ENCODE measurements around the gene MYT1. TPM values are rescaled to one million over a fixed set of nuclear protein-coding genes. Genes with fewer than 3 reads are reported as not detected.

The MYT1 gene
- total RNA-seq, 3 donors from 2014 or later, result 0.12 to 0.76 (median 0.14) TPM

DNA sequence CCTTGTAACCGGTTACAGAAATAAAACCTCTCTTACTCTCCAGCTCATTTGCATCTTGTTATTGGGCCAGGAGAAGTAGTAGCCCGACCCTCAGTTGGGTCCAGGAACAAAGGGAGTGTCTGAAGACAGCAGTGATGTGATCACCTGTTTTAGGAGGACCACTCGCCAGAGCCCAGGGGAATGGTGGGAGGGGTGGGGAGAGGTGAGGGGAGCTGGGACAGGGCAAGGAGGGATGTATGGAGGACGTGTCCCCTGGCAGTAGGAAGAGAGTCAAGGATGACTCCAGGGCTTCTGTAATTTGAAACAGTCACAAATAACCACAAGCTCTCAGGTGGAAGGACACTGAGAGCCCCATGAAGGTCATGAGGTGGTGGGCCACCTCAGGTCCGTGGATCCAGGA, 89.9 kb downstream of the MYT1 start:
- H3K4me1 ChIP-seq (ENCODE audit: low read depth), result peaks cover 6% of the 10 kb centered on the region
- H3K4me3 ChIP-seq, result no peak overlapping the region
- TF ChIP-seq, protein P1, sequence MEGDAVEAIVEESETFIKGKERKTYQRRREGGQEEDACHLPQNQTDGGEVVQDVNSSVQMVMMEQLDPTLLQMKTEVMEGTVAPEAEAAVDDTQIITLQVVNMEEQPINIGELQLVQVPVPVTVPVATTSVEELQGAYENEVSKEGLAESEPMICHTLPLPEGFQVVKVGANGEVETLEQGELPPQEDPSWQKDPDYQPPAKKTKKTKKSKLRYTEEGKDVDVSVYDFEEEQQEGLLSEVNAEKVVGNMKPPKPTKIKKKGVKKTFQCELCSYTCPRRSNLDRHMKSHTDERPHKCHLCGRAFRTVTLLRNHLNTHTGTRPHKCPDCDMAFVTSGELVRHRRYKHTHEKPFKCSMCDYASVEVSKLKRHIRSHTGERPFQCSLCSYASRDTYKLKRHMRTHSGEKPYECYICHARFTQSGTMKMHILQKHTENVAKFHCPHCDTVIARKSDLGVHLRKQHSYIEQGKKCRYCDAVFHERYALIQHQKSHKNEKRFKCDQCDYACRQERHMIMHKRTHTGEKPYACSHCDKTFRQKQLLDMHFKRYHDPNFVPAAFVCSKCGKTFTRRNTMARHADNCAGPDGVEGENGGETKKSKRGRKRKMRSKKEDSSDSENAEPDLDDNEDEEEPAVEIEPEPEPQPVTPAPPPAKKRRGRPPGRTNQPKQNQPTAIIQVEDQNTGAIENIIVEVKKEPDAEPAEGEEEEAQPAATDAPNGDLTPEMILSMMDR (IDR thresholded peaks at IDR 0.05), result no peak
- no peaks in the 10 kb centered on the region for H3K9me3 ChIP-seq
- intact Hi-C loops (cut with DNase I, micrococcal nuclease), result no loop called here
- ATAC-seq, result no peak
- H3K36me3 ChIP-seq (ENCODE audit: low read depth), result no peaks in the 10 kb centered on the region
- no peak for DNase-seq

DNA sequence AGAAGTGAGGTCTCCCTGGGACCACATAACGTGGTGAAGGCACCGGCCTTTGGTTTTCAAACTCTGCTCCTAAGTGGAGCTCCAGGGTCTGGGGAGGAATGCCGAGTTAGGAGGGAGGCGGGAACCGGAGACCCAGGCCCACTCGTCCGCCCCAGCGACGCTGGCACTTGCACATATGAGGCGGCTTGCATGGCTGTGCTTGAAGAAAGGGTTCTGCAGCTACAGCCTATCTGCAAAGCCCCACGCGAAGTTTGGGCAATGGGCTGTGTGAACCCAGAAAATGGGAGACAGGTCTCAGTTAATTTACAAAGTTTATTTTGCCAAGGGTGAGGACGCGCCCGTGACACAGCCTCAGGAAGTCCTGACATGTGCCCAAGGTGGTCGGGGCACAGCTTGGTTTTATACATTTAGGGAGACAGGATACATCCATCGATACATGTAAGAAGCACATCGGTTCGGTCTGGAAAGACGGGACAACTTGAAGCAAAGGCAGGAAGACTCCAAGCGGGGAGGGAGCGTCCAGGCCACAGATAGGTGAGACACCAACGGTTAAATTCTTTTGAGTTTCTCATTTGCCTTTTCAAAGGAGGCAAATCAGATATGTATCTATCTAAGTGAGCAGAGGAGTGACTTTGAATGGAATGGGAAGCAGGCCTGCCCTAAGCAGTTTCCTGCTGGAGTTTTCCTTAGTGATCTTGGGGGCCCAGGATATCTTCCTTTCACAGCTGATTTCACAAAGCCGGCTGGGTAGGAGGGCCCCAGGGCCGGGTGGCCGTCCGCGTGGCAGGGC, 90.5 kb downstream of the MYT1 start:
- ATAC-seq (no peak), DNase-seq (no peak)
- peaks cover 6% of the 10 kb centered on the region for H3K4me1 ChIP-seq (ENCODE audit: low read depth)
- no peaks in the 10 kb centered on the region for H3K36me3 ChIP-seq (ENCODE audit: low read depth)
- H3K9me3 ChIP-seq, result no peaks in the 10 kb centered on the region
- H3K4me3 ChIP-seq, result peak overlapping the region; percentile 48
- intact Hi-C loops (cut with DNase I, micrococcal nuclease), result no loop called here
- TF ChIP-seq, protein P1 (IDR thresholded peaks at IDR 0.05), result no peak

DNA sequence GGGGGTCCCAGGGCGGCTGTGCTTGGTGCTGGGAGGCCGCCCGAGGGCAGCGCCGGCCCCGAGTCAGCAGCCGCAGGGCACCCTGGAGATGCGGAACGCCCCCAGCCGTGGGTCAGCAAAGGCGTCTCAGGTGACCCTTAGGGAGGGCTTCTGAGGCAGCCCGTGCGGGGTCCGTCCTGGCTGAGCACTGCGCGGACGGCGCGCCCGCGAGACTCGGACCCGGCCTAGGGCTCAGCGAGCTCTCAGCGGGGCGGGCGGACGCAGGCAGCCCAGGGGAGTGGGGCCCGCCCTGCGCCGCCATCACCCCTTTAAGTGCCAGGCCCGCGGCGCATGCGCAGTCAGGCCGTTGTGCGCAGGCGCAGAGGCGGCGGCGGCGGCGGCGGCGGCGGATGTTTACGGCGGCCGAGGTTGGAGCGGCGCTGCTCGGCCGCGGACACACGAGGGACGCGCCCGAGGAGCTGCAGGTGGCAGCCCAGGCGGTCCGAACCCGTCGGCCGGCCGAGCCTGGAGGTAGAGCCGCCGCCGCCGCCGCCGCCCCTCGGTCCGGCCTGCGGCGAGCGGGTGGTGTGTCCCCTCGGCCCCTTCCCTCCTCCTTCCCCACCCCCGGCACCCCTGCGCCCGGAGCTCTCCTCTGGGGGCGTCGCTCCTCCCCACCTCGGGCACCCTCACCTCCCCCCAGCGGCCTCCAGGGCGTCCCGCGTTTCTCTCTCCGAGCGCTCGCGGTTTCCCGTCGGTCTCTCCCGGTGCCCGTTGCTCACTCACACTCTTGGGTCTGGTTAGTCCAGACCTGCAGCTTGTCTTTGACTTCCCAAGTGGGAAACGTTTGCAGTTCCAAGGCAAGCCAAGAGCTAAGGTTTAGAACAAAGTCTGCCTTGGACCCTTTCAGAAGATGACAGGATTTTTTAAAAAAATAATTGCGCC, 91.4 kb downstream of the MYT1 start, which contains the start of gene PCMTD2:
Gene PCMTD2, plus strand, starts transcription at position 388 of the 921 bp plus-strand sequence. CDS start 4,218 bp downstream, outside the sequence.
- Histone ChIP-seq H3K36me3 (ENCODE audit: low read depth) (no peaks in the 10 kb centered on the region), H3K4me3 (peak within 1 kb of the TSS; percentile 48), H3K9me3 (no peaks in the 10 kb centered on the region), H3K4me1 (ENCODE audit: low read depth) (peaks cover 6% of the 10 kb centered on the region)
- intact Hi-C loops (cut with DNase I, micrococcal nuclease), result no loop called here
- DNase-seq, result peak; percentile 82 to 91 (median 88)
- TF ChIP-seq, protein P1 (IDR thresholded peaks at IDR 0.05), result no peak
- ATAC-seq, result peak; percentile 98

DNA sequence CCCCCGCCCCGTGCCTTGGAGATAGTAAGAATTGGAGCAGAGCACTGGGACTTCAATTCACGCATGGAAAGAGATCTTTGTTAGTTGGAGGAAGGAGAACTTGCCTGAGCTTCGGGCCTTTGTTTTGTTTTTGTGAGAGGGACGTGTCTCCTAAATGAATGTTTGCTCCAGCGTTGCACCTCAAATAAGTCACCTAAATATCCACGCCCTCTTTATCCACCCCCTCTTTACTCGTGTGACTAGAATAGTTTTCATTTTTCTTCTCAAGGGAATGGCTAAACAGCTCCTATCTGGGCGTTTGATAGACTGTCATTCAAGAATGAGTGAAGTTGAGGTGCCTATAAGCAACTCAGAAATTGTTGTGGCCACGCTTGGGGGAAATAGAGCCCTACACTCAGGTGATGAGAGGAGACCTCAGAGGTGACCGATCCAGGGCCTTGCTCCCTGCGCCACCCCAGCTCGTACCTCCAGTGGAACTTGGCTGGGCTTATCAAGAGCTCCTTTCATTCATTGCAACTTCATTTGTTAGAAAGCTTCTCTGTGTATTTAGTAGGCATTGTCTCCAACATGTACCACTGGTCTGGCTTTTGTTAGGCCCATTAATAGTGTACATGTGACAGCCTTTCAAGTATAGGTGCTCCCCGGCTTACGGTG, 92.2 kb downstream of the MYT1 start:
- peaks cover 6% of the 10 kb centered on the region for H3K4me1 ChIP-seq (ENCODE audit: low read depth)
- intact Hi-C loops (cut with DNase I, micrococcal nuclease), result no loop called here
- H3K4me3 ChIP-seq, result no peak overlapping the region
- no peaks in the 10 kb centered on the region for H3K9me3 ChIP-seq
- DNase-seq (no peak), ATAC-seq (no peak)
- TF ChIP-seq, protein P1 (IDR thresholded peaks at IDR 0.05), result no peak
- no peaks in the 10 kb centered on the region for H3K36me3 ChIP-seq (ENCODE audit: low read depth)

DNA sequence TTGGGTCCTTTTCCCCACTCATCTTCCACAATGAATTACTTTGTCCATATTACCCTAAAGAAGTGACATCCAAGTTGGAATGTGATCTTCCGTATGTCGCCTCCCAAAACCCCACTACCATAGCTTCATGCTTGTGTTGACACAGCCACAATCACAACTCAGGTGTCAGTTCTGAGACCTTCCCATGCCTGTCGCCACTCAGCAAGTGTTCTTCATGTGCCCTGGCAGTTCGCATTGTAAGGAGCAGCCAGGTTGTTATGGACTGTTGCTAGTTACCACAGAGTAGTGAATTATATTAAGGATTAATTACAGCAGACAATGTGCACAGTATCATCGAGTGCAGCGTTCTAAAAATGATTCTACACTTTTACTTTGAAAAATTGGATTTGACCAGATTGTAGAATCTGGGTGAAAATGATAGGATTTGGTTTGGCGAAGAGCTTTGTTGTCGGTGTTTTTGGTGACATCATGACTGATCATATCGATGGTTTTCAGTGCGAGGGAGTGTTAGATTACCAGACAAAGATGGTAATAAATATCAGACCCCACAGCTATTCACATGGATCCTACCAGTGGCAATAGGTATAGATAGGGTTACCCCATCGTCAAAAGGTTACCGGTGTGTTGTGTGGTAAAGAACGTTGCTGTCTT, 93.0 kb downstream of the MYT1 start:
- no peak for ATAC-seq
- intact Hi-C loops (cut with DNase I, micrococcal nuclease), result no loop called here
- TF ChIP-seq, protein P1 (IDR thresholded peaks at IDR 0.05), result no peak

More for the DNA sequence above, 93.0 kb downstream of the MYT1 start:
- Histone ChIP-seq H3K4me3 (no peak overlapping the region), H3K9me3 (no peaks in the 10 kb centered on the region), H3K36me3 (ENCODE audit: low read depth) (no peaks in the 10 kb centered on the region), H3K4me1 (ENCODE audit: low read depth) (peaks cover 6% of the 10 kb centered on the region)
- DNase-seq, result no peak
